ENCODE measurements around the gene AIG1. TPM values are rescaled to one million over a fixed set of nuclear protein-coding genes. Genes with fewer than 3 reads are reported as not detected.
"Not testable (repeated sequence)": the region's sequence is repeated elsewhere in the genome, so short reads cannot be mapped to it uniquely, and the experiment has no call there.

AIG1 gene
- total RNA-seq, 1 donor from 2014 or later = 35.2 TPM

DNA sequence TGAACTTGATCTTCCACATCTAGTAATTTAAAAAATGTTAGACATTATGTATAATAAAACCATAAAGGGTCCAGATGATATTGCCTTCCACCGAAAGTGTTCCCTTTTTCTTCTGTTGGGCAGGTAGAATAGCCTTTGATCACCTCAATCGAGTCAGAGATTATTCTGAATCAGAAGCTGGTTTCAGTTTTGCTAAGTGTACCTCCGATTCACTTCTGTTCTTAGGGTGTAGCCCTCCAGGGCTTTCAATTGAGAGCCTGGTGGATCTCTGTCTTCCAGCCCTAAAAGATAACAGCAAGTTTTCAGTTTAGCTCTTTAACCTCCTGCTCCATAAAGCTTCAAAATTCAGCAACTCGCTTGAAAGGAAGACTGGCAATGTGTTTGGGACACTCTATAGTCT lies 21.1 kb upstream of the AIG1 start:
- Mint-ChIP-seq H3K36me3 (ENCODE audit: low read depth, unreplicated experiment) (no peaks in the 10 kb centered on the region), H3K9me3 (ENCODE audit: unreplicated experiment) (peaks cover 3% of the 10 kb centered on the region), H3K27ac (ENCODE audit: unreplicated experiment) (no peak overlapping the region), H3K4me3 (ENCODE audit: unreplicated experiment) (no peak overlapping the region), H3K4me1 (ENCODE audit: low read depth, unreplicated experiment) (peaks cover 7% of the 10 kb centered on the region), H3K27me3 (ENCODE audit: low read depth, unreplicated experiment) (no peaks in the 10 kb centered on the region)
- no peak overlapping the region for H3K27ac ChIP-seq (ENCODE audit: low read depth, low read length)
- no peak for TF ChIP-seq CTCF (IDR thresholded peaks at IDR 0.05; ENCODE audit: insufficient read depth, low read depth, low read length)
- no peak for TF ChIP-seq EZH2 (IDR thresholded peaks at IDR 0.05; ENCODE audit: insufficient read depth, low read length)
- no peak for FAIRE-seq
- DNase-seq (ENCODE audit: low read depth) = no peak
- H3K4me2 ChIP-seq (ENCODE audit: low read length) = no peak overlapping the region
- H3K36me3 ChIP-seq (ENCODE audit: insufficient read depth, low read length) = no peaks in the 10 kb centered on the region
- H3K27me3 ChIP-seq (ENCODE audit: insufficient read depth, low read length) = no peaks in the 10 kb centered on the region
- no peak overlapping the region for H3K4me3 ChIP-seq (ENCODE audit: insufficient read depth, low read depth, low read length)
- no peak overlapping the region for H3K9ac ChIP-seq (ENCODE audit: low read length)
- H3K9me3 ChIP-seq (ENCODE audit: insufficient read depth, low read depth, low read length) = no peaks in the 10 kb centered on the region
- H3K4me1 ChIP-seq (ENCODE audit: insufficient read depth, low read length) = no peaks in the 10 kb centered on the region
- no peaks in the 10 kb centered on the region for H3K79me2 ChIP-seq (ENCODE audit: insufficient read depth, low read length)
- no peak overlapping the region for H2AFZ ChIP-seq (ENCODE audit: low read depth, low read length)
- H4K20me1 ChIP-seq (ENCODE audit: insufficient read depth, low read length) = no peaks in the 10 kb centered on the region

DNA sequence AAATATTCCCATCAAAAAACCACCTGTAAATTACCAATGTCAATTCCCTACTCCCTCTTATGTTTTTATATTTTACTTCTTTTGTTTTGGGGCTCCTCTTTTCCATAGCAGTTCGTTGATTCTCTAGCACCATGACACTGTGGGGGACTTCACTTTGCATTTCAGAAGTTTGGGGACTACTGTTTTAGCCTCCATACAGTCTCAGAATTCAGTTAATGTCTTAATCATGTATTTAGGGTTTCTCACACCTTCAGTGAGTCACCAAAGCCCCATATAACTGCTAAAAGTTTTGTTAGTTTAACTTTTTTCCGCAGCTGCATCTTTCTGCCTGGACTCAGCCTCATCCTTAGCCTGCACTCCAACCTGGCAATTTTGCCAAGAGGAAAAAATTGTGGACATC lies 20.7 kb upstream of the AIG1 start:
- Mint-ChIP-seq H3K9me3 (ENCODE audit: unreplicated experiment) (peaks cover 2% of the 10 kb centered on the region), H3K4me1 (ENCODE audit: low read depth, unreplicated experiment) (peaks cover 7% of the 10 kb centered on the region), H3K27ac (ENCODE audit: unreplicated experiment) (no peak overlapping the region), H3K4me3 (ENCODE audit: unreplicated experiment) (no peak overlapping the region), H3K27me3 (ENCODE audit: low read depth, unreplicated experiment) (no peaks in the 10 kb centered on the region), H3K36me3 (ENCODE audit: low read depth, unreplicated experiment) (no peaks in the 10 kb centered on the region)
- no peak overlapping the region for H2AFZ ChIP-seq (ENCODE audit: low read depth, low read length)
- H3K4me2 ChIP-seq (ENCODE audit: low read length) = no peak overlapping the region
- H3K79me2 ChIP-seq (ENCODE audit: insufficient read depth, low read length) = no peaks in the 10 kb centered on the region
- H3K4me1 ChIP-seq (ENCODE audit: insufficient read depth, low read length) = no peaks in the 10 kb centered on the region
- no peak overlapping the region for H3K27ac ChIP-seq (ENCODE audit: low read depth, low read length)
- TF ChIP-seq EZH2 (IDR thresholded peaks at IDR 0.05; ENCODE audit: insufficient read depth, low read length) = no peak
- no peak for TF ChIP-seq CTCF (IDR thresholded peaks at IDR 0.05; ENCODE audit: insufficient read depth, low read depth, low read length)
- H3K4me3 ChIP-seq (ENCODE audit: insufficient read depth, low read depth, low read length) = no peak overlapping the region
- H3K9me3 ChIP-seq (ENCODE audit: insufficient read depth, low read depth, low read length) = no peaks in the 10 kb centered on the region
- no peaks in the 10 kb centered on the region for H4K20me1 ChIP-seq (ENCODE audit: insufficient read depth, low read length)
- FAIRE-seq (no peak), DNase-seq (ENCODE audit: low read depth) (no peak)
- H3K9ac ChIP-seq (ENCODE audit: low read length) = no peak overlapping the region
- no peaks in the 10 kb centered on the region for H3K36me3 ChIP-seq (ENCODE audit: insufficient read depth, low read length)
- no peaks in the 10 kb centered on the region for H3K27me3 ChIP-seq (ENCODE audit: insufficient read depth, low read length)

- H4K20me1 ChIP-seq (ENCODE audit: insufficient read depth, low read length); H3K79me2 ChIP-seq (ENCODE audit: insufficient read depth, low read length); H3K4me3 ChIP-seq (ENCODE audit: insufficient read depth, low read depth, low read length); H3K4me1 ChIP-seq (ENCODE audit: insufficient read depth, low read length); H3K27me3 Mint-ChIP-seq (ENCODE audit: low read depth, unreplicated experiment); FAIRE-seq; H3K4me1 Mint-ChIP-seq (ENCODE audit: low read depth, unreplicated experiment); H3K36me3 ChIP-seq (ENCODE audit: insufficient read depth, low read length); DNase-seq (ENCODE audit: low read depth); H3K4me3 Mint-ChIP-seq (ENCODE audit: unreplicated experiment); H3K27ac Mint-ChIP-seq (ENCODE audit: unreplicated experiment); H3K9me3 Mint-ChIP-seq (ENCODE audit: unreplicated experiment); H3K27me3 ChIP-seq (ENCODE audit: insufficient read depth, low read length); H3K9ac ChIP-seq (ENCODE audit: low read length); H3K4me2 ChIP-seq (ENCODE audit: low read length); H3K9me3 ChIP-seq (ENCODE audit: insufficient read depth, low read depth, low read length); H3K36me3 Mint-ChIP-seq (ENCODE audit: low read depth, unreplicated experiment); H3K27ac ChIP-seq (ENCODE audit: low read depth, low read length); H2AFZ ChIP-seq (ENCODE audit: low read depth, low read length): not testable (repeated sequence)
These were observed 16.3 kb upstream of the AIG1 start for GRCh38 chr6:143044345-143044744.
